DND-41 (cell line): ENCODE results near the gene CHN2.

Source experiments
- ATAC-seq: fragments of 200-7000 bp; cut with Tn5 transposase; 3 replicates; pipeline ENCODE4 v1.9.1; 2021; ENCODE audit warnings: low read depth; ENCODE audit not compliant: insufficient read depth
- DNase-seq: peaks from one replicate; pipeline ENCODE4 v3.0.0-alpha.2; 2020
- H2AFZ ChIP-seq: 2 replicates; pipeline ENCODE4 v1.6.0; 2012; ENCODE audit warnings: low read depth, low read length
- H3K27ac ChIP-seq: 2 replicates; pipeline ENCODE4 v1.5.1; 2012; ENCODE audit warnings: low read length, inconsistent platforms
- H3K27me3 ChIP-seq: fragments of 200-600 bp; sonication (generic); 2 replicates; pipeline ENCODE4 v1.6.0; 2012; ENCODE audit warnings: low read length, mild to moderate bottlenecking, inconsistent platforms; ENCODE audit not compliant: insufficient read depth, poor library complexity
- H3K36me3 ChIP-seq: 2 replicates; pipeline ENCODE4 v1.5.1; 2012; ENCODE audit warnings: low read length, inconsistent platforms; ENCODE audit not compliant: insufficient read depth
- H3K4me1 ChIP-seq: 2 replicates; pipeline ENCODE4 v1.5.1; 2012; ENCODE audit warnings: mild to moderate bottlenecking, low read length; ENCODE audit not compliant: insufficient read depth
- H3K4me2 ChIP-seq: 2 replicates; pipeline ENCODE4 v1.6.0; 2012; ENCODE audit warnings: mild to moderate bottlenecking, moderate library complexity, low read length, inconsistent platforms; ENCODE audit not compliant: insufficient read depth
- H3K4me3 ChIP-seq, 2 experiments: fragments of 200-600 bp in 1 of 2; shearing (Covaris generic) in 1 of 2; 2 replicates each; pipeline ENCODE4 v1.5.1; 2012 to 2016; ENCODE audit warnings: inconsistent platforms in 2 of 2, low read length in 2 of 2, mild to moderate bottlenecking in 2 of 2, low read depth in 1 of 2, moderate library complexity in 1 of 2
- H3K79me2 ChIP-seq: 2 replicates; pipeline ENCODE4 v1.6.0; 2012; ENCODE audit warnings: low read length, inconsistent platforms; ENCODE audit not compliant: insufficient read depth
- H3K9ac ChIP-seq: 2 replicates; pipeline ENCODE4 v1.6.0; 2012; ENCODE audit warnings: low read depth, mild to moderate bottlenecking, inconsistent platforms, low read length, moderate library complexity
- H3K9me3 ChIP-seq: 2 replicates; pipeline ENCODE4 v1.5.1; 2012; ENCODE audit warnings: low read length, moderate library complexity, mild to moderate bottlenecking, inconsistent platforms; ENCODE audit not compliant: insufficient read depth, severe bottlenecking
- H4K20me1 ChIP-seq: 2 replicates; pipeline ENCODE4 v1.6.0; 2012; ENCODE audit warnings: low read length; ENCODE audit not compliant: insufficient read depth
- CTCF ChIP-seq: IDR thresholded peaks from 2 replicates; pipeline ENCODE4 v1.5.1; 2012; ENCODE audit warnings: borderline replicate concordance, low read length, moderate library complexity, mild to moderate bottlenecking; ENCODE audit not compliant: poor library complexity, severe bottlenecking; ENCODE audit errors: extremely low read depth
- EZH2 ChIP-seq: IDR thresholded peaks from 3 replicates; pipeline ENCODE4 v1.6.1; 2012; ENCODE audit warnings: borderline replicate concordance, low read depth, mild to moderate bottlenecking, moderate library complexity, low read length, inconsistent platforms; ENCODE audit not compliant: severe bottlenecking

Gene CHN2

GRCh38 chr7:29346231-29346978, 151.8 kb downstream of the CHN2 start:
- DNase-seq (no peak), ATAC-seq (no peak)
- Histone ChIP-seq H3K27ac (no peak overlapping the region), H3K9me3 (no peaks in the 10 kb centered on the region), H3K27me3 (no peaks in the 10 kb centered on the region), H3K79me2 (no peaks in the 10 kb centered on the region), H3K4me2 (no peak overlapping the region), H4K20me1 (0 out of 2 replicates have a peak, but pooled peaks cover 2% of the 10 kb centered on the region), H3K9ac (no peak overlapping the region), H3K36me3 (no peaks in the 10 kb centered on the region), H3K4me3 (no peak overlapping the region), H3K4me1 (peaks cover 20% of the 10 kb centered on the region), H2AFZ (no peak overlapping the region)
- TF ChIP-seq EZH2 (no peak), CTCF (no peak)

GRCh38 chr7:29349362-29349761, 154.8 kb downstream of the CHN2 start:
- H3K79me2 ChIP-seq = no peaks in the 10 kb centered on the region
- no peak overlapping the region for H3K4me3 ChIP-seq
- TF ChIP-seq EZH2 (no peak), CTCF (no peak)
- H2AFZ ChIP-seq = no peak overlapping the region
- H3K27ac ChIP-seq = no peak overlapping the region
- H4K20me1 ChIP-seq = 0 out of 2 replicates have a peak, but pooled peaks cover 1% of the 10 kb centered on the region
- no peaks in the 10 kb centered on the region for H3K36me3 ChIP-seq
- H3K4me1 ChIP-seq = 0 out of 2 replicates have a peak, but pooled peaks cover under 1% of the 10 kb centered on the region
- no peak overlapping the region for H3K4me2 ChIP-seq
- H3K27me3 ChIP-seq = no peaks in the 10 kb centered on the region
- H3K9me3 ChIP-seq = no peaks in the 10 kb centered on the region
- ATAC-seq = no peak
- DNase-seq = no peak
- no peak overlapping the region for H3K9ac ChIP-seq

- Histone ChIP-seq H4K20me1 (no peaks in the 10 kb centered on the region), H3K4me2 (no peak overlapping the region), H3K27me3 (no peaks in the 10 kb centered on the region), H3K79me2 (no peaks in the 10 kb centered on the region), H3K9ac (no peak overlapping the region), H2AFZ (no peak overlapping the region), H3K9me3 (no peaks in the 10 kb centered on the region), H3K27ac (no peak overlapping the region), H3K4me1 (no peaks in the 10 kb centered on the region), H3K4me3 (no peak overlapping the region), H3K36me3 (no peaks in the 10 kb centered on the region)
- DNase-seq (no peak), ATAC-seq (no peak)
- no peak for TF ChIP-seq CTCF
- no peak for TF ChIP-seq EZH2
Observed at GRCh38 chr7:29350351-29350750, 155.8 kb downstream of the CHN2 start.
